CD4-positive, alpha-beta T cell treated with Interleukin-4 for 1 hour (primary cell): Measurements from ENCODE around the gene RALGPS2.

Experiments
- DNase-seq, 2 donors: peaks; one replicate each; pipeline ENCODE4 v3.0.0-alpha.2; 2020 to 2022

The RALGPS2 gene

DNA sequence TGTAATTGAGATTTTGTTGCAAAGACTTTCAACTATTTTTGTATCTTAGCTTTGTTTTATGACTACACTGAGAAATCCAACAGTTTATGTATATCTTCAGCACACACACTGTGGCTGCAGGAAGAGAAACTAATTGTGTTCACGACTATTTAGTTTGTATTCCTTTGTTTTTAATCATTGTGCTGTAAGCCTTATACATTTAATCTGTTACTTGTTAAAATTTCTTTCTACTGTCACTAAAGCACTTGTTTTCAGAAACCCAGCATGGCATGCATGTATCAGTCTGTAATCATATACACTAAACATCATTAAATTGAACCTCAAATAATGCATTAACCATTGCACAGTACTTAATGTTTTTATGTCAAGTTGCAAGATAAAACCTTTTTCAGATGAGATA is 145.2 kb downstream of the RALGPS2 start:
- DNase-seq: no peak

DNA sequence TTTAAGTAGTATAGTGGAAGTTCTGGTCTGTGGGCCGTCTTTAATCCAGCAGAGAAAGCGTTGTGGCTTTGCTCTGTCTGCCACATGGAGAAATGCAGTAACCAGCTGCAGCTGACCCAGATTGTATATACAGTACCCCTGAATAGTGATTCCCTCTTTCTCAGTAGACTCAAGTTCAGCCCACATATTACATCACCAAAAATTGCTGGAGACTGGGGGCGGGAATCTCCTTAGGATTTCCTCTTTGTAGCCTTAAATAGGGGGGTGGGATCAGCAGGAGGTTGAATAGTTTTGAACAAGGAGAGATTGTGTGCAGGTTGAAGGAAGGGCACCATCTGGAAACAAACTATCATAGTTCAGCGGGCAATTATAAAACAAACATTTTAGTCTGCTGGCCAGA is 145.9 kb downstream of the RALGPS2 start, which contains the start of gene ANGPTL1:
Gene ANGPTL1 (minus strand): TSS at position 134 of the 400 bp plus-strand sequence. CDS start 5,301 bp downstream, outside the sequence.
- DNase-seq: no peak

GRCh38 chr1:178871551-178872320 is 146.7 kb downstream of the RALGPS2 start:
- DNase-seq: no peak

DNA sequence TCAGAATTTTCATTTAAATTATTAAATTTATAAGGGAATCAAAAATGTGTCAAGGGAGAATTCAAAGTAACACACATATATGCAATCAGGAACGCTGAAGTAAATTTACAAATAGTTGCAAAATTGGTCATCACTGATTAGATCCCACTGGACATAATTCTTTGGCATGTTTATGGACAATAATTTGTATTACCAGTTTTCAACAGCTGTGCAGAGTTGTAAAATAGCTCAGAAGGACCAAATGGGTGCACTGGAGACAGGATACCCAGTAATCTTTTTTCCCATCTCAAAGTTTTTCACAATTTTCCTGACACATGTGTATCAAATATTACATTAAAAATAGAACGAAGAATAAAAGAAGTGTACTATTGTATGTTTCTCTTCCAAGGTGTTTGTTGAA is 149.9 kb downstream of the RALGPS2 start:
- DNase-seq: no peak

DNA sequence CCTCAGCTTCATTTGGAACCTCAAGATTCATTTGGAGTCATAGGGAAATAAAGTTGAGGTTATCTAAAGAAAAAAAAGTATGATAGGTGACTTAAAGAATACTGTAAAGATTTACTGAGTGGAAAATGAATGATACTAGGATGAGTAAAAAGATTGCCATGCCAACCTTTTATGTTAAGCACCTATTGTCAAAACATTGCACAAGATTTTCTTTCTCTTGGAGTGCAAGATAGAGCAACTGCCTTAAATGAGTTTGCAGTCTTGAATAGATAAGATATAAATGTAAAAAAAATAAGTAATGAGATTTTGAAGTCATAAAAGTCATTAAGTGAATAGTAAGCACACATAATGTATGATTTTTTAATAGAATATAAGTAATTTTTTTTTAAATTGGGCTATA is 150.9 kb downstream of the RALGPS2 start:
- no peak for DNase-seq

DNA sequence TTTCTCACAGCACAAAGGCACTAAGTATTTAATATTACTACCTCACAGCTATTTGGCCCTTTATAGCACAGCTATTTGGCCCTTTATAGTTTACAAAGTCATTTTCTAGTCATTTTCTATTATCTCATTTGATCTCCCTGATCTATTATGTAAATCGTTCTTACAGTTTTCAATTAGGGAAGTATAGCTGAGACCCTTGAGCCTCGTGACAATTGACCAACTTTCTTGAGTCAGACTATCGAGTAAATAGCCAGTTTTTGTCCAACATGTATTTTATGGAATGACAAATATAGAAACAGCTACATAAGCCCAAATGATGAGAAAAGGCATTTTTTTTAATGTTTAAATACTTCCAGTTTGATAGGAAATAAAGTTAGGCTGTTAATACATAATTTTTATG is 152.9 kb downstream of the RALGPS2 start:
- DNase-seq: no peak

- no peak for DNase-seq
These were observed 156.9 kb downstream of the RALGPS2 start for GRCh38 chr1:178881950-178882349.

- no peak for DNase-seq
These were observed 160.8 kb downstream of the RALGPS2 start for GRCh38 chr1:178885869-178886268.

GRCh38 chr1:178886551-178886950 is 161.5 kb downstream of the RALGPS2 start:
- no peak for DNase-seq

DNA sequence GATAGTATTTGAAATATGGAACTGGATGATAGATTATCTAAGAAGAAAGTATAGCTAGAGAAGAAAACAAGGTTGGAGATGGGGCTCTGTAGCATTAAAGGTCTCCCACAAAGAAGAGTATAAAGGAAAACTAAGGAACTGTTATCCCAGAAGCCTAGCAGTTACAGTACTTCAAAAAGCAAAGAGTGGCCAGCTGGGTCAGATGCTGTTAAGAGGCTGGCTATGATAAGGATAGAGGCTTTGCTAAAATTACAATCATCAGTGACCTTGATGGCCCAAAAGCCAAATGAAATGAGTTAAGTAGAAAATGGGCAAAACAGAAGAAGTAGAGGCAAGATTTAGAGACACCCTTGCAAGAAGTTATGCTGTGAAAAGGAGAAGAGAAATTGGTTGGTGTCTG is 170.9 kb downstream of the RALGPS2 start:
- no peak for DNase-seq

DNA sequence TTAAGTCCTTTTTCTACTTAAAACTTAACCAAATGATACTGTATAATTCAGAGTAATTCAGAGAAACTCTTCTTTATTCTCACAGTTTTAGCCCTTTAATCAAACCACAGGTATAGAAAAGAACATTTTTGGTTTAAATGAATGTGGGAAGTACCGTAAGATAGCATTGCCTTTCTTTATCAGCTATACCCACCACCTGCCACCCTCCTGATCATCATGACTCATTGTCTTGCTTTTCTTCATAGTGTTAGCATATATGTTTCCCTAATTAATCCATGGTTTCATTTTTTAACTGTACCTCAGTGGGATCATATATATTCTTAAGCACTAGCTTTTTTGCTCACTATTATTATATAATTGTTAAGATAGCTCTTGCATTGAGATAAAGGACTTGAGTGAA is 173.4 kb downstream of the RALGPS2 start:
- no peak for DNase-seq

DNA sequence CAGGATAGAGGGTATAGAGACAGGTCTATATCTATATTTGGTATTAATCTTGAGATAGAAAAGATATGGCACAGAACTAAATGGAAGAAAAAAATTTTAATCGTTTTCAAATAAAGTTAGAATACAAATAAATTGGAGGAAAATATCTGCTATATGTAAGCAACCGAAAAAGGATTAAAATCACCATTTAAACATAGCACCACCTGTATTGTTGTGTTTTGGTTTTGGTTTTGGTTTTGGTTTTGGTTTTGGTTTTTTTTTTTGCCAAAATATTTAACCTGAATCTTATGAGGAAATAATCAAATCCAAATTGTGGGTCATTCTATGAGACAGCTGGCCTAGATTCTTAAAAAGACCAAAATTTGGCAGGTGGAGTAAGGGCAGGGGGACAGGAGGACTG is 174.4 kb downstream of the RALGPS2 start:
- no peak for DNase-seq

- DNase-seq: no peak
These were observed 176.6 kb downstream of the RALGPS2 start for GRCh38 chr1:178901482-178902125.

DNA sequence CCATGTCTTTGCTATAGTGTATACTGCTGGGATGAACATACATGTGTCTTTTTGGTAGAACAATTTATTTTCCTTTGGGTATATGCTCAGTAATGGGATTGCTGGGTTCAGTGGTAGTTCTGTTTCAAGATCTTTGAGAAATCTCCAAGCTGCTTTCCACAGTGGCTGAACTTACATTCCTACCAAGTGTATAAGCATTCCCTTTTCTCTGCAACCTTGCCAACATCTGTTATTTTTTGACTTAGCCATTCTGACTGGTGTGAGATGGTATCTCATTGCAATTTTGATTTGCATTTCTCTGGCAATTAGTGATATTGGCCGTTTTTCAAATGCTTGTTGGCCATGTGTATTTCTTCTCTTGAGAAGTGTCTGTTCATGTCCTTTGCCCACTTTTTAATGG is 183.3 kb downstream of the RALGPS2 start:
- DNase-seq: no peak

DNA sequence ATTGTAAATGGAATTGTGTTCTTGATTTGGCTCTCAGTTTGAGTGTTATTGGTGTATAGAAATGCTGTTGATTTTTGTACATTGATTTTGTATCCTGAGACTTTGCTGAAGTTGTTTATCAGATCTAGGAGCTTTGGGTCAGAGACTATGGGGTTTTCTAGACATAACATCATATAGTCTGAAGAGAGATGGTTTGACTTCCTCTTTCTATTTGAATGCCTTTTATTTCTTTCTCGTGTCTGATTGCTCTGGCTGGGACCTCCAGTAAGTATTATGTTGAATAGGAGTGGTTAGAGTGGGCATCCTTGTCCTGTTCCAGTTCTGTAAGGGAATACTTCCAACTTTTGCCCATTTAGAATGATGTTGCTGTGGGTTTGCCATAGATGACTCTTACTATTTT is 185.0 kb downstream of the RALGPS2 start:
- DNase-seq: no peak

DNA sequence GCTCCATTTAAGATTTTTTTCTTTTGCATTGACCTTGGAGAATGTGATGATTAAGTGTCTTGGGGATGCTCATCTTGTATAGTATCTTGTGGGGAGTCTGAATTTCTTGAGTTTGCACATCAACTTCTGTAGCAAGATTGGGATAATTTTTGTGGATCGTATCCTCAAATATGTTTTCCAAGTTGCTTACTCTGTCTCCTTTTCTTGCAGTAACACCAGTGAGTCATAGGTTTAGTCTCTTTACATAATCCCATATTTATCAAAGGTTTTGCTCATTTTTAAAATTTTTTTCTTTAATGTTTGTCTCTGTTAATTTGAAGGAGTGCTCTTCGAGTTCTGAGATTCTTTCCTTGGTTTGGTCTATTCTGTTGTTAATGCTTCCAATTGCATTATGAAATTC is 187.6 kb downstream of the RALGPS2 start:
- no peak for DNase-seq

GRCh38 chr1:178916448-178917174 is 191.6 kb downstream of the RALGPS2 start:
- DNase-seq: no peak

- no peak for DNase-seq
These were observed 193.3 kb downstream of the RALGPS2 start for GRCh38 chr1:178918308-178918707.

DNA sequence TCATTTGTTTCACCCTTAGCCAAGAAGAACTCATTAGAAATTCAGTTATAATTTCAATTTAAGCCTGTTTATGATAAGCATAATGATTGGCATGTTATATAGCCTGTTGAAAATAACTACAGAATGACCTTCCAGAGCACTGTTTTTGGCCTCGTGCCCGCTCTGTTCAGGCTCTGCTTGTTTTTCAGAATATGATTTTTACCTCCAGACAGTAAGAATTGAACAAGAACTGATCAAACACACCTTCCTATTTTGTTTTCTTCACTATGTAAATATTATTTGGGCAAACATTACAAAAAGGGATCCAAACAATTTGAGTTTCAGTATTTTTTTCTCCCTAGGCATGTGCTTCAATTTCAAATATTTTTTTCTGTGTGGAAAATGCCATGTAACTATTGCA is 193.9 kb downstream of the RALGPS2 start:
- DNase-seq: no peak

DNA sequence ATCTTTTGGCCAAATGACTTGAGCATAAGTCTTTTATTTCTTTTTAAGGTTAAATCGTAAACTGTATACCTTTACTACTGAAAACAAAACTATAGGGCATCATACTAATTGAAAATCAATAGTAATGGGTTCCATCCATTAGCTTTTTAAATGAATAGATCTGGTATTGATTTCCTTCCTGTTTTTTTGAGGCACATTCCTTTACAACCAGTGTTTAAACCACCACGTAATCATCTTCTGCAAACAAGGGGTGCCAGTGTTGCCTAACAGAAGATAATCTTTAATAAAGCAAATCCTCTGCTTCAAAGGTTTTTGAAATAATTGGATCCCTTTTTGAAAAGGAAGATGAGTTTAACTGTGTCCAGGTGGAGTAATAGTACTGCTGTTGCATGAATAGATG is 194.5 kb downstream of the RALGPS2 start:
- DNase-seq: no peak

GRCh38 chr1:178921499-178921898 is 196.5 kb downstream of the RALGPS2 start:
- DNase-seq: no peak

DNA sequence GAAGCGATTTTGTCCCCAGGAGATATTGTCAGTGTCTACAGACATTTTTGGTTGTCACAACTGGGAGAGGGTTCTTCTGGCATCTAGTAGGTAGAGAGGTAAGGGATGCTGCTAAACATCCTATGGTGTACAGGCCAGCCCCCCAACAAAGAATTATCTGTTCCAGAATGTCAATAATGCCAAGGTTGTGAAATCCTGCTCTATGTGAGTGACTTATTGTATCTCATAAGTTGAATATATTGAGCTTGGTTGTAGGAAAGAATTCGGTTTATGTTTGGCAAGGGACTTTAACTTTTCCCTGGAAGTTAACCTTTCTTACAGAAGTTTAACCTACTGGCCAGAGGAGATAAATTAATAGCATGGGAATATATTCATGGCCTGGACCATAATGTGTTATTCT is 198.5 kb downstream of the RALGPS2 start:
- DNase-seq: no peak

DNA sequence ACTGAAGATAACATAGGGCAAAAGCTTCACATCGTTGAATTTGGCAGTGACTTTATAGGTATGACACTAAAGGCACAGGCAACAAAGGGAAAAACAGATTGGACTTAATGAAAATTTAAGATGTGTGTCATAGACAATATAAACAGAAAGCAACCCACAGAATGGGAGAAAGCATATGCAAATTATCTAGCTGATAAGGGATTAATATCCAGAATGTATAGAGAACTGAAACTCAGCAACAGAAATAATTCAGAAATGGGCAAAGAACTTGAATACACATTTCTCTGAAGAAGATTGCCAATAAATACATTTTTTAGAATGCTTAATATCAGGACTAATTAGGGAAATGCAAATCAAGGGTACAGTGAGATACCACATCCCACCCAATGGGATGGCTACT is 201.0 kb downstream of the RALGPS2 start:
- DNase-seq: no peak

GRCh38 chr1:178927003-178927402 is 202.0 kb downstream of the RALGPS2 start:
- DNase-seq: no peak
